K562 (cell line): ENCODE measurements around the gene ZDHHC18. TPM values are rescaled to one million over a fixed set of nuclear protein-coding genes. Genes with fewer than 3 reads are reported as not detected.

ENCODE experiments used
- ATAC-seq: fragments of 200-7000 bp; cut with Tn5 transposase; 3 replicates; pipeline ENCODE4 v1.9.1; 2020; ENCODE audit warnings: moderate library complexity
- BruUV-seq: library from RNA; stranded (reverse); fragments of 400-500 nt; replicated peaks from 2 replicates; lab custom pipeline; 2021; lab: Mats Ljungman, UMichigan
- CTCF ChIA-PET: fragments of 300-600 bp; formaldehyde crosslinking; extraction: SDS; loops from one replicate; lab custom pipeline; 2021; ENCODE audit warnings: low intra/inter-chr PET ratio; lab: Yijun Ruan, JAX
- POLR2A ChIA-PET: fragments of 300-600, 350-650 bp; sonication (Branson Sonifier 250); formaldehyde crosslinking; extraction: SDS; loops from one replicate; lab custom pipeline; 2021; ENCODE audit warnings: antibody characterized with exemption, inconsistent platforms; lab: Yijun Ruan, JAX
- DNase-seq, 4 experiments: peaks; one replicate each; pipeline versions ENCODE4 v3.0.0 to v3.0.0-alpha.2; 2011 to 2018; ENCODE audit warnings: low spot score in 3 of 4, mixed read lengths in 3 of 4; ENCODE audit errors: extremely low read depth in 1 of 4
- FAIRE-seq: peaks from 2 replicates; lab custom pipeline; 2011; peaks lifted over from hg19 to GRCh38; lab: Jason Lieb, UNC
- H2AFZ ChIP-seq: 2 replicates; pipeline ENCODE4 v1.6.0; 2011; ENCODE audit warnings: low read depth, low read length, control low read depth, inconsistent platforms
- H3K27ac ChIP-seq: fragments of 200-600 bp; 3 replicates; pipeline ENCODE4 v1.8.0; 2011; ENCODE audit warnings: low read depth, mild to moderate bottlenecking, control low read depth, inconsistent platforms, low read length, moderate library complexity, mixed read lengths; ENCODE audit errors: extremely low read depth
- H3K27me3 ChIP-seq, 2 experiments: fragments of 300-600 bp in 1 of 2; 2 replicates in 1 of 2; 3 replicates in 1 of 2; pipeline versions ENCODE4 v1.6.0 to v1.8.0; 2011; ENCODE audit warnings: inconsistent platforms in 2 of 2, low read length in 2 of 2, mild to moderate bottlenecking in 1 of 2, mixed read lengths in 1 of 2, moderate library complexity in 1 of 2; ENCODE audit not compliant: control insufficient read depth in 2 of 2, insufficient read depth in 2 of 2
- H3K36me3 ChIP-seq: fragments of 300-600 bp; 3 replicates; pipeline ENCODE4 v1.8.0; 2011; ENCODE audit warnings: mild to moderate bottlenecking, low read length, inconsistent platforms; ENCODE audit not compliant: control insufficient read depth, insufficient read depth
- H3K4me1 ChIP-seq, 2 experiments: fragments of 200-600 bp in 1 of 2; replicated peaks in 1 of 2; 2 replicates in 1 of 2; 3 replicates in 1 of 2; pipeline versions ENCODE4 v1.5.1 to v1.8.0; 2011; ENCODE audit warnings: inconsistent platforms in 2 of 2, low read length in 2 of 2, mild to moderate bottlenecking in 1 of 2, mixed read lengths in 1 of 2, moderate library complexity in 1 of 2; ENCODE audit not compliant: control insufficient read depth in 2 of 2, insufficient read depth in 2 of 2
- H3K4me2 ChIP-seq: 2 replicates; pipeline ENCODE4 v1.6.1; 2011; ENCODE audit warnings: low read length, control low read depth, inconsistent platforms, mixed read lengths; ENCODE audit not compliant: insufficient read depth
- H3K4me3 ChIP-seq: fragments of 200-600 bp; sonication (generic), shearing (Covaris generic); 2 replicates; pipeline ENCODE4 v1.5.1; 2016; ENCODE audit warnings: control low read depth, inconsistent platforms
- H3K79me2 ChIP-seq: fragments of 200-600 bp; 3 replicates; pipeline ENCODE4 v1.8.0; 2011; ENCODE audit warnings: low read length, inconsistent platforms; ENCODE audit not compliant: control insufficient read depth, insufficient read depth
- H3K9ac ChIP-seq, 2 experiments: 2 replicates each; pipeline versions ENCODE4 v1.6.0 to v1.6.1; 2011; ENCODE audit warnings: low read depth in 2 of 2, low read length in 2 of 2, control low read depth in 1 of 2, inconsistent platforms in 1 of 2, mild to moderate bottlenecking in 1 of 2, mixed read lengths in 1 of 2; ENCODE audit not compliant: insufficient read depth in 1 of 2
- H3K9me1 ChIP-seq: one replicate; pipeline ENCODE4 v1.6.0; 2011; ENCODE audit warnings: inconsistent platforms, mild to moderate bottlenecking, low read length, moderate library complexity; ENCODE audit not compliant: control insufficient read depth, insufficient read depth
- H3K9me3 ChIP-seq: replicated peaks from 2 replicates; pipeline ENCODE4 v1.5.1; 2011; ENCODE audit warnings: low read depth, low read length, inconsistent platforms; ENCODE audit not compliant: control insufficient read depth, insufficient read depth
- H4K20me1 ChIP-seq: replicated peaks from 2 replicates; pipeline ENCODE4 v1.6.1; 2011; ENCODE audit warnings: low read length, inconsistent platforms, mixed read lengths; ENCODE audit not compliant: control insufficient read depth, insufficient read depth
- BRCA1 ChIP-seq, 2 experiments: fragments of 450-650 bp in 1 of 2; sonication (generic) in 1 of 2; formaldehyde crosslinking in 1 of 2; IDR thresholded peaks; 2 replicates each; pipeline versions ENCODE4 v1.5.0 to v1.6.1; 2017 to 2020; ENCODE audit warnings: mild to moderate bottlenecking in 1 of 2, missing genetic modification reagents in 1 of 2
- CBFA2T2 ChIP-seq: fragments of 450-650 bp; conservative IDR thresholded peaks from 2 replicates; pipeline ENCODE4 v1.6.1; 2017; ENCODE audit warnings: mild to moderate bottlenecking
- CXXC5 ChIP-seq: fragments of 250-450 bp; sonication (Bioruptor Pico); IDR thresholded peaks from 2 replicates; pipeline ENCODE4 v1.8.0; 2022; ENCODE audit warnings: inconsistent platforms, mild to moderate bottlenecking, moderate library complexity
- HNRNPK ChIP-seq: fragments of 200-400 bp; formaldehyde crosslinking; IDR thresholded peaks from one replicate; pipeline ENCODE4 v1.6.1; 2018; ENCODE audit warnings: mild to moderate bottlenecking, low read depth, low read length; ENCODE audit not compliant: poor library complexity, severe bottlenecking
- KAT7 ChIP-seq: sonication (generic); formaldehyde crosslinking; IDR thresholded peaks from 2 replicates; pipeline ENCODE4 v1.8.0; 2022; ENCODE audit warnings: missing genetic modification reagents, mild to moderate bottlenecking, borderline replicate concordance
- NR2C1 ChIP-seq, 2 experiments: fragments of 450-650 bp; IDR thresholded peaks; 2 replicates each; pipeline ENCODE4 v1.6.1; 2017; ENCODE audit warnings: mild to moderate bottlenecking in 2 of 2, antibody characterized with exemption in 1 of 2, inconsistent platforms in 1 of 2, missing compliant biosample characterization in 1 of 2, missing genetic modification characterization in 1 of 2
- RBFOX2 ChIP-seq: fragments of 200-400 bp; formaldehyde crosslinking; IDR thresholded peaks from 2 replicates; pipeline ENCODE4 v1.6.1; 2017; ENCODE audit warnings: low read depth, mild to moderate bottlenecking, low read length, moderate library complexity
- ZFP30 ChIP-seq: fragments of 250-450 bp; sonication (Bioruptor Pico); IDR thresholded peaks from 2 replicates; pipeline ENCODE4 v1.8.0; 2022; ENCODE audit warnings: moderate library complexity, mild to moderate bottlenecking, inconsistent platforms, borderline replicate concordance
- ZNF644 ChIP-seq: fragments of 200-800 bp; sonication (Bioruptor generic); IDR thresholded peaks from 2 replicates; pipeline ENCODE4 v1.6.1; 2016; ENCODE audit warnings: low read depth, missing genetic modification characterization, missing compliant biosample characterization
- WGBS: fragments of 100-300 bp; shearing (Covaris generic); methylation state at CpG from one replicate; pipeline ENCODE4 v1.1.6; 2016; ENCODE audit warnings: low coverage, mixed read lengths; ENCODE audit not compliant: insufficient coverage; ENCODE audit errors: missing lambda C conversion rate; 5-methylcytosine and 5-hydroxymethylcytosine counted together
- in situ Hi-C: fragments of 300-500 bp; cut with MboI; formaldehyde crosslinking; loops from 4 replicates; pipeline ENCODE4 v1.15.0; 2018; ENCODE audit warnings: inconsistent platforms, mixed read lengths
- intact Hi-C: fragments of 100-400 bp; cut with micrococcal nuclease; formaldehyde crosslinking; loops from 2 replicates; pipeline ENCODE4 v1.14.2; 2022
- polyA plus RNA-seq, 8 experiments: library from polyadenylated mRNA; depleted of rRNA in 4 of 8; stranded (reverse) in 5 of 8; unstranded in 3 of 8; fragments of >200 nt; fragmentation: Nextera tagmentation in 2 of 8; fragmentation: Illumina TruSeq in 1 of 8; extraction: Ambion mirVana in 2 of 8; extraction: Trizol in 1 of 8; gene quantifications; 2 replicates each; pipeline versions ENCODE4 v1.2.1 to v1.2.3, GENCODE V29; 2011 to 2014; ENCODE audit warnings: inconsistent platforms in 1 of 8, missing spikeins in 1 of 8
- total RNA-seq, 7 experiments: library from RNA; depleted of rRNA in 6 of 7; stranded (reverse); fragments of >200 nt in 6 of 7; fragmentation: Illumina TruSeq in 2 of 7; extraction: Trizol in 2 of 7; gene quantifications; 2 replicates each; pipeline versions ENCODE4 v1.2.1 to v1.2.3, GENCODE V29; 2011 to 2021; ENCODE audit warnings: low replicate concordance in 1 of 7
- TF ChIP-seq, protein P1 (sequence below): sonication (generic); formaldehyde crosslinking; IDR thresholded peaks from 2 replicates; pipeline ENCODE4 v1.9.0; 2022; ENCODE audit warnings: mild to moderate bottlenecking, missing genetic modification reagents
- TF ChIP-seq, protein P2 (sequence below): sonication (generic); formaldehyde crosslinking; IDR thresholded peaks from 2 replicates; pipeline ENCODE4 v1.8.1; 2022; ENCODE audit warnings: missing genetic modification reagents

ZDHHC18 gene
- total and polyA plus RNA-seq, 9 of the 15 experiments (the other 6 are each of a cell fraction or from before 2014, with no cell fraction given) = 0.42 to 35.6 (median 15.8) TPM

DNA sequence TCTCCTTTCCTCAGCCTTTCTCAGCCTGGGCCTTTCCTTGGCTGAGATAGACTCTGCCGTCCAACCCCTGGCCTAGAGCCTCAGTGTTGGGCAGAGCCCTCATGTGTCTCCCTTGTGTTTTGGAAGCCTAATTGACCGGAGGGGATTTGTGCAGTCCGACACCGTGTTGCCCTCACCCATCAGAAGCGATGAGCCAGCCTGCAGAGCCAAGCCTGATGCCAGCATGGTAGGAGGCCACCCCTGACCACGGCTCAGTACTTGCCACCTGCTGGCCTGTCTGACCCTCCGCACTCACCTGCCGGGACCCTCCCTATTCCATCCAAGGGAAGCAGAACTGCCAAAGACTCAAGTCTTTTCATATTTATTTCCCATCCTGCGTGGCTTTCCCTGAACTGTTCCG, 27.1 kb downstream of the ZDHHC18 start:
- Histone ChIP-seq H3K9me1 (peaks cover 8% of the 10 kb centered on the region), H3K9ac (peak overlapping the region in 1 of 2 experiments; percentile 27; a peak in 2 of 4 replicates), H3K27ac (no peak overlapping the region), H3K4me3 (no peak overlapping the region), H3K27me3 (no peaks in the 10 kb centered on the region), H2AFZ (no peak overlapping the region), H3K36me3 (peaks cover 70% of the 10 kb centered on the region; the same call in 2 of the 3 replicates), H3K9me3 (no peaks in the 10 kb centered on the region), H4K20me1 (peaks cover 13% of the 10 kb centered on the region), H3K4me1 (peaks cover 0 to 15% of the 10 kb centered on the region in 2 experiments; a peak in 3 of 5 replicates), H3K79me2 (no peaks in the 10 kb centered on the region), H3K4me2 (no peak overlapping the region)
- intact Hi-C loops (loop anchor here (1.0 kb wide), 1 partner anchor 25 kb away; no protein-coding TSS in a partner anchor), in situ Hi-C loops (no loop called here)
- TF ChIP-seq BRCA1 (IDR thresholded peaks at IDR 0.05) (no peak), BRCA1 (CRISPR knock-in tag; IDR thresholded peaks at IDR 0.05) (0 out of 2 replicates have a peak, but pooled peaks have one; percentile 59), NR2C1 (IDR thresholded peaks at IDR 0.05) (no peak), NR2C1 (tag; IDR thresholded peaks at IDR 0.05) (no peak), ZFP30 (CRISPR knock-in tag) (no peak), CXXC5 (CRISPR knock-in tag) (no peak), CBFA2T2 (no peak), KAT7 (CRISPR knock-in tag) (no peak), ZNF644 (no peak), RBFOX2 (0 out of 2 replicates have a peak, but pooled peaks have one; percentile 6), HNRNPK (no peak)
- TF ChIP-seq, protein P1, sequence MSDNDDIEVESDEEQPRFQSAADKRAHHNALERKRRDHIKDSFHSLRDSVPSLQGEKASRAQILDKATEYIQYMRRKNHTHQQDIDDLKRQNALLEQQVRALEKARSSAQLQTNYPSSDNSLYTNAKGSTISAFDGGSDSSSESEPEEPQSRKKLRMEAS (CRISPR knock-in tag) = 0 out of 2 replicates have a peak, but pooled peaks have one; percentile 3
- TF ChIP-seq, protein P2, sequence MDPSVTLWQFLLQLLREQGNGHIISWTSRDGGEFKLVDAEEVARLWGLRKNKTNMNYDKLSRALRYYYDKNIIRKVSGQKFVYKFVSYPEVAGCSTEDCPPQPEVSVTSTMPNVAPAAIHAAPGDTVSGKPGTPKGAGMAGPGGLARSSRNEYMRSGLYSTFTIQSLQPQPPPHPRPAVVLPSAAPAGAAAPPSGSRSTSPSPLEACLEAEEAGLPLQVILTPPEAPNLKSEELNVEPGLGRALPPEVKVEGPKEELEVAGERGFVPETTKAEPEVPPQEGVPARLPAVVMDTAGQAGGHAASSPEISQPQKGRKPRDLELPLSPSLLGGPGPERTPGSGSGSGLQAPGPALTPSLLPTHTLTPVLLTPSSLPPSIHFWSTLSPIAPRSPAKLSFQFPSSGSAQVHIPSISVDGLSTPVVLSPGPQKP = 0 out of 2 replicates have a peak, but pooled peaks have one; percentile 54
- ATAC-seq (no peak; the same call in 2 of the 3 replicates), FAIRE-seq (no peak), DNase-seq (no peak)
- WGBS = 88% methylated on average over 10 of the region's 10 CpGs
- POLR2A ChIA-PET = no interaction called here
- CTCF ChIA-PET = interaction anchor here (1.5 to 4.6 kb wide), 2 partner anchors 24 to 244 kb away, joined by 5 to 53 read pairs; no protein-coding TSS in a partner anchor
- no TSS peak for BruUV-seq
